ENCODE results near the gene KIAA1755. TPM values are rescaled to one million over a fixed set of nuclear protein-coding genes. Genes with fewer than 3 reads are reported as not detected.
A peak's percentile ranks its signal among the peaks of the same experiment; 100 is the strongest.

KIAA1755 gene
- total and polyA plus RNA-seq, 12 donors, result 2.7 to 7.7 (median 5.2) TPM

GRCh38 chr20:38193586-38194105 lies 66.9 kb downstream of the KIAA1755 start:
- WGBS, 2 donors, result 88% methylated on average over 4 of the region's 4 CpGs
- Histone ChIP-seq H3K4me3 (no peak overlapping the region), H3K4me1 (peaks cover 0 to 48% (median 14%) of the 10 kb centered on the region in 9 donors), H3K27ac (no peak overlapping the region), H3K36me3 (no peaks in the 10 kb centered on the region), H3K27me3 (no peaks in the 10 kb centered on the region), H3K9me3 (no peaks in the 10 kb centered on the region)
- DNase-seq, result no peak
- ATAC-seq, result no peak
- intact Hi-C loops (cut with DNase I), result no loop called here
- no peak for TF ChIP-seq CTCF (IDR thresholded peaks at IDR 0.05)

GRCh38 chr20:38192323-38192885 lies 68.1 kb downstream of the KIAA1755 start:
- intact Hi-C loops (cut with DNase I), result no loop called here
- 83 to 85% methylated on average over 9 of the region's 9 CpGs for WGBS, 2 donors
- no peak for TF ChIP-seq CTCF (IDR thresholded peaks at IDR 0.05)

GRCh38 chr20:38191654-38192053 lies 68.9 kb downstream of the KIAA1755 start:
- Histone ChIP-seq H3K4me3 (no peak overlapping the region), H3K36me3 (no peaks in the 10 kb centered on the region), H3K27ac (peak overlapping the region in 1 of 10 donors; percentile 31), H3K4me1 (peaks cover 0 to 37% (median 10%) of the 10 kb centered on the region in 9 donors), H3K9me3 (no peaks in the 10 kb centered on the region), H3K27me3 (no peaks in the 10 kb centered on the region)
- no peak for TF ChIP-seq CTCF (IDR thresholded peaks at IDR 0.05)
- ATAC-seq (no peak), DNase-seq (no peak)
- WGBS, 2 donors, result 90 to 91% methylated on average over 5 of the region's 5 CpGs
- intact Hi-C loops (cut with DNase I), result no loop called here

More at GRCh38 chr20:38192323-38192885, 68.1 kb downstream of the KIAA1755 start:
- no peak overlapping the region for H3K4me3 ChIP-seq
- no peak overlapping the region for H3K27ac ChIP-seq
- H3K4me1 ChIP-seq, result peaks cover 0 to 38% (median 14%) of the 10 kb centered on the region in 9 donors
- no peaks in the 10 kb centered on the region for H3K36me3 ChIP-seq
- no peak for ATAC-seq
- H3K9me3 ChIP-seq, result no peaks in the 10 kb centered on the region
- no peak for DNase-seq
- H3K27me3 ChIP-seq, result no peaks in the 10 kb centered on the region

GRCh38 chr20:38190936-38191371 lies 69.6 kb downstream of the KIAA1755 start:
- 38 to 46% methylated on average over 3 of the region's 3 CpGs for WGBS, 2 donors
- H3K4me1 ChIP-seq, result peaks cover 0 to 30% (median 6%) of the 10 kb centered on the region in 9 donors
- H3K9me3 ChIP-seq, result no peaks in the 10 kb centered on the region
- no peak for TF ChIP-seq CTCF (IDR thresholded peaks at IDR 0.05)
- no peaks in the 10 kb centered on the region for H3K27me3 ChIP-seq
- ATAC-seq, result peak in 7 of 8 donors; percentile 34 to 89 (median 83)
- intact Hi-C loops (cut with DNase I), result no loop called here
- DNase-seq, result peak in 1 of 2 donors; percentile 40
- H3K36me3 ChIP-seq, result no peaks in the 10 kb centered on the region
- no peak overlapping the region for H3K4me3 ChIP-seq
- H3K27ac ChIP-seq, result peak overlapping the region in 2 of 10 donors; percentile 31 to 52

All from heart right ventricle (tissue), 16 donors.